Inferior parietal cortex (tissue), 1 donor: ENCODE results near the gene CCDC122.
A peak's percentile ranks its signal among the peaks of the same experiment; 100 is the strongest.

Experiments
- DNase-seq: peaks from one replicate; pipeline ENCODE4 v3.0.0-alpha.2; 2016; ENCODE audit errors: extremely low spot score

CCDC122 gene

DNA sequence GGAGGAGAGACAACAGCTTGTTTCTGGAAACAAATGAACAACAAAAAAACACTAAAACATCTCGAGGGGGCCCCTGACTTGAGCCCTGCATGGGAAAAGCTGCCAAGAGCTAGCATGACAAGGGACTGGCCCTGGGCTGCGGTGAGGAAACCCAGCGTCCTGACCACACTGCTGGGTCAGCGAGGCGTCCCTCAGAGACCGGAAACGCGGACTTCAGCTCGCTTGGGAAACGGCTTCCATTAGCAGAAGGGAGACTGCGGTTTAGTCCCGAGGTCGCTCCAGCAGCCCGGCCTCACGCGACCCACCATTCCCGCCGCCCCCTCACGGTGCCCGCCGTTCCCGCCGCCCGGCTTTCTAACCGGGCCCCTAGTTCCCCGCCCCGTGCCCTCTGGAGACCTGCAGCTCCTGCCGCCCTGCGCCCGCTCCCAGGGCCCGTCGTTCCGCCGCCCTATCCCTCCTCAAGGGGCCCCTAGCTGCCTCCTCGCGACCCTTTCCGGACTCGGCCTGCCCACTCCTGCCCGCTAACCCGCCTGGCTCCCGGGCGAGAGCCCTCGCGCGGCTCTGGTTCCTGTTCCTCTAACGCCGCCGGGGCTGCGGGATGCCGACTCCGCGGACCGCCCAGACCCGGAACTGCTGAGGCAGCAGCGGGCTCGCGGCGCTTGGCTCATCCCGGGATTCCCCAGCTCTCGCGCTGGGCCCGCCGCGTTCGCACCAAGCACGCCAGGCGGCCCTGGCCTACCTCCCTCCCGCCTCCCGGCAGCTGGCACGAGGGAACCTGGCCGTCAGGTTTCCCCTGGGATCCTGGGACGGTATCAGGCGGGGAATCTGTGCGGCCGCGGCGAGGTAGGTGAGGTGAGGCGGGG, at the start of gene CCDC122:
CCDC122 (minus strand) TSS at position 849 of the 863 bp plus-strand sequence. CDS start 10,364 bp downstream, outside the sequence.
- DNase-seq, result peak; percentile 62

DNA sequence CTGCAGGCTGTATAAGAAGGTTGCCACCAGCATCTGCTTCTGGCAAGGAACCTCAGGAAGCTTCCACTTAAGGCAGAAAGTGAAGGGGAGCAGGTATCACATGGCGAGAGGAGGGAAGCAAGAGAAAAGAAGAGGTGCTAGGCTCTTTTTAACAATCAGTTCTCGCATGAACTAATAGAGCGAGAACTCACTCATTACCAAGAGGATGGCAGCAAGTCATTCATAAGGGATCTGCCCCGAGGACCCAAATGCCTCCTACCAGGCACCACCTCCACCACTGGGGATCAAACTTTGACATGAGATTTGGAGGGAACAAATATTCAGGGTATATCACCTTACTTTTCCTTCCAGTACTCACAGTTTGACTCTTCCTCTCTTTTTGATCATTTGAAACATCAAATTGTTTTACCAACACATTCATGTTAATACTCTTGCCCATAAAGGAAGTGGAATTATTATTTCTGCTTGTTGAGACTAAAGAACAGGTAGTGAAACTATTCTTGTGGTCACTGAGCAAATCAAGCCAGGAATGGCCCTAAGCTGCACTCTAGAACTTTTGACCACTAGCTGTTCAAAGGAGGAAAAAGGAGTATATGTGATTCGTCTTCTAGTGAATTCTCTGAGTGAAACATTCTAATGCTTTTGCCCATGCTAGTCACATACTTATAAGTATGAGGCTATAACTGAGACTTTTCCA, 45.2 kb upstream of the CCDC122 start:
- no peak for DNase-seq

DNA sequence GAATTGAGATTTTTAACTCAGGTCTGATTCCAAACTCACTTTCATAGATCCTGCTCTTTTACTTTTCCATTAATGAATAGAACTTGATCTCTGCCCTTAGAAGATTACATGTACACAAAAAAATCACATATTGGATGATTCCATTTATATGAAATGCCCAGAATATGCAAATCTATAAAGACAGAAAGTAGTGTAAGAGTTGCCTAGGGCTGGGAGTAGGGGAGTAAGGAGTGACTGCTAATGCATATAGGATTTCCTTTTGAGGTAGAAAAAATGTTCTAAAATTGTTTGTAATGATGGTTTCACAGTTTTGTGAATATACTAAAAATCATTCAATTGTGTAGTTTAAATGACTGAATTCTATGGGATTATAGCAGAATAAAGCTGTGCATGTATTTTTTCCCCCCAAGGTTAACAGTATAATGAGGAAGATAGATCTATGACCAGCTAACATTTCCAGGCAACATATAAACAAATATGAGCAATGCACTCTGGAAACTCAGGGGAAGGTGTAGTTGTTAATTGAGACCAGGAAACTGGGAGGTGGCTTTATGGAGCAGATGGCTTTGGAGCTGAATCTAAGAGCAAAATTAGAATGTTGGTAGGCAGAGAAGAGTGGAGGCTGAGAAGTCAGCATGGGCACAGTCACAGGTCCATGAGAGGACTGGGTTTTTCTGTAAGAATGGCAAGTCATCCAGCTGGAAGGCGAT, 41.6 kb upstream of the CCDC122 start:
- DNase-seq, result no peak

DNA sequence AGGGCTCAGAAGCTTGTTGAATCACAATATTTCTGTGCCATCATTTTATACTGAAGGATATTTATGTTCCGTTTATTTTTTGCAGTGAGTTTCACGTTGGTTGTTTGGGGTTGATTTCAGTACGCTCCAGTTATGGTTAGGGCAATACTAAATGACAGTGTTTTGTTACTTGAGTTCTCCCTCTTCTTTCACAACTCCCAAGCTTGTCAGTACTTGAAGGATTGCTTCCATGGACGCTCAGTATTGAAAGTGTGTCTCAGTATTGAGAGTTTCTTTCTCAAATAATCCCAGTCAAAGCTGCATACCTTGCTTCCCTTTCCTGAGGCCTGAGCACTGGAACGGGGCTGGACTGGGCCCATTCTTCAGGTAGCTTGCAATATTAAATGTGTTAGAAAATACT, 39.1 kb upstream of the CCDC122 start:
- no peak for DNase-seq

DNA sequence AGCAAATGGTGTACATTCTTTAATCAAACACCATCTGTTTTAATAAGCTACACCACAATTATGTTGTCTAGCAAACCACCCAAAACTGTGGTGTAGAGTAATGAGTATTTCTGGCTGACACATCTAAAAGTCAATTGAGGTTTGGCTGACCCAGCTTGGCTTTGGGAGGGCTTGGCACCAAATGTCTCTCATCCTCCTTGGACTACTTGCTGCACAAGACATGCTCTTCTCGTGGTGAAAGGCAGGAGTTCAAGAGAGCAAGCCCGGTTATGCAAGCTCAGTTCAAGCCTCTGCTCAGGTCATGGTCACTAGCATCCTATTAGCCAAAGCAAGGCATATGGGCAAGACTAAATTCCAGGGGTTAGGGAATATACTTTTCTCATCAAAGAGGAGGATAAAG, 37.3 kb upstream of the CCDC122 start:
- DNase-seq, result no peak

DNA sequence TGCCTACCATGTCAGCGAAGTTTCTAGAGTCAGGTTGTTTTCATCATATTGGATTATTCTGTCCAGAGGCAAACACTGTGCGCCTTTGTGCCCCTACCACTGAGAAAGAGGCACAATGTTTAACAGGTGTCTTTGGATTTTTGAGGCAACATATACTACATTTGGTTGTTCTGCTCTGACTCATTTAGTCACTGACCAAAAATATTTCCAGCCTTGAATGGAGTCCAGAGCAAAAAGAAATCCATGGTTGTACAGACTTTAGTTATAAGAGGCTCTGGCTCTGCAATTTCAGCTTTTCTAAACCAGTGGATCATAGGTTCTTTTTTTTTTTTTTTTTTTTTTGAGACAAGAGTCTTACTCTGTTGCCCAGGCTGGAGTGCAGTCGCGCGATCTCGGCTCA, 35.9 kb upstream of the CCDC122 start:
- peak; percentile 37 for DNase-seq

DNA sequence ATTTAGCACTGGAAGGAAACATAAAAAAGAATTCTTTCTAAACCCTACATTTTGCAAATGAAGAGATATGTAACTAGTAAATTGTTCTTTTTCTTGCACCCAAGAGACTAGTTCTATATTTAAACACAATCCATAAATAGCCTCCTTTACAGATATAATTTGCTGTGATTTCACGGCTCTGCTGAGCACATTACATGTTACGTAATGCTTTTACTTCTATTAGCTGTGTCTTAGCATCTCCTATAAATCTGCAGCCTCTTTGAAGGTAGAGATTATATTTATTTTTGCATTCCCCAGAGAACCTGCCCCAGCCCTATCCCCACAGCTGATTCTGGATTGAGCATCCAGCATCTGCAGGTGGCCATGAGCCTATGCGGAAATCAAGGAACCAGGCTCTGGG, 32.3 kb upstream of the CCDC122 start:
- peak; percentile 39 for DNase-seq

DNA sequence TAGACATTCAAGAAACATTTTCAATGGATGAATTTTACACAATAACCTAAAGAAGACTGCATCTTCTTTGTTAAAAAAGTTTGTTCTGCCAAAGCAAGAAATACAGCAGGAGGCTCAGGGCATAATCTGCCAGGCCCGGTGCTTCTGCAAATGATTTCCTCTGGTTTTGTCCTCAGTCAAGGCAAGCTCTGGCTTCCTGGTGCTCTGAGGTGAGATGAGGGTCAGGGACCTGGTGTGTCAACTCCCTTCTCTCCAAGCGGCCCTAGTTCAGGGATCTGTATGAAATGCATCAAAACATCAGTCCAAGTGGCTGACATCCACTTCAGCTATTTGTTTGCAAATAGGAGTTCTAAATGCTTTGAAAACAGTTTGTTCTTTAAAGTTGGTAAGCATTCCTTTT, 31.7 kb upstream of the CCDC122 start:
- no peak for DNase-seq

DNA sequence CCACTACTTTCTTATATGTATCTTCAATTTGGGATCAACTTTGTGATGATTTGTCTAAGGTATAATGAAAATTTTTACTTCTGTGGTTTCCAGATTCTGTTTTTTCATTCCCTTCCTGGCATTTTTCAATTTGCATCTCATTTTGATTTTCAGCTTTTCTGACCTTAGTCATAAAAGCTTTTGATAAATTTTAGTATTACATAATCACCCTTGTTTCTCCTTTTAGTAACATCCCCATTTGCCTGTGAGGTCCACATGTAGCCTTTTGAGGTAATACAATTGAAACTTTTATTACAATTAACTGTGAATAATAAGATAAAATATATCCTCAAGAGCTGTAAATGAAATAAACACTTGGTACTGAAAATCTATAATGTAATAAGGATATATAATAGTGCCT, 31.3 kb upstream of the CCDC122 start:
- no peak for DNase-seq

DNA sequence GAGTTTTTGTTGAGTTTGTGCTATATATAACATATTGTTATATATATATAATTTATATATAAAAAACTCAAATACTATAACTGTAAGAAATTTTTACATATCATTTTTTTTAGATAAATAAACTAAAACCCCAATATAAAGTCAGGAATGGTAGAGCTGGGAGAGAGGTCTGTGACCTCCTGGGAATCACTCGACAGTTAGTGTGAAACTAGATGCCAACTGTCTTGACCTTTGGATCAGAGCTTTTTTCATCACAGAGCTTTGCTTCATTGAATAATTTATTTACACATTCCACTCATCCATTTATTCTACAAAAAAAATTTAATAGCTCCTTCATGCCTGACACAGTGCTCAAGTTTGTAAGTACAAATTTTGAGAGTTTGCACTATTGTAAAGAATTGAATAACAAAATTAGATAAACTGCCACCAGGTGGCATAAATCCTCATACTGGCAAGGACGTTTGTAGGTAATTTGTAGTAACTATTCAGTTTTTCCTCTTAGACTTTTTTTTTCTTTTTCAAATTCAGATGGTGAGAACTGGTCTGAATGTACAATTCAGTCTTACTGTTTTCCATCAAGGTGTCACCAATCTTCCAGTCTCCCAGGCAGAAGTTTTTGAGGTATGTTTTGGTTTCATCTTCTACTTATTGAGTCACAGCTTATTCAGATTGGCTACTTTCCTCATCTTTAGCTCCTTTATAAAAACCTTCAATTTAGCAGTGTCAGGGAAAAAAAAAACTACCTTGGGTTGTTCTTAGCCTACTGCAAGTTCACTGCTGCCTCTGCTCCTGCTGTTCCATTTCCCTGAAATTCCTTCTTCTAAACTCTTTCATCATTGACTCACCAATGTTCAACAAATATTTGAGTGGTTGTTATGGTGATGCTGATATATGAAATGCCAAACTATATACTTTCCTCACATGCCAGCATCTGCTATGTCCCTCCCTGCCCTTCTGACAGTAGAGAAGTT, 28.9 kb upstream of the CCDC122 start:
- peak; percentile 82 for DNase-seq

DNA sequence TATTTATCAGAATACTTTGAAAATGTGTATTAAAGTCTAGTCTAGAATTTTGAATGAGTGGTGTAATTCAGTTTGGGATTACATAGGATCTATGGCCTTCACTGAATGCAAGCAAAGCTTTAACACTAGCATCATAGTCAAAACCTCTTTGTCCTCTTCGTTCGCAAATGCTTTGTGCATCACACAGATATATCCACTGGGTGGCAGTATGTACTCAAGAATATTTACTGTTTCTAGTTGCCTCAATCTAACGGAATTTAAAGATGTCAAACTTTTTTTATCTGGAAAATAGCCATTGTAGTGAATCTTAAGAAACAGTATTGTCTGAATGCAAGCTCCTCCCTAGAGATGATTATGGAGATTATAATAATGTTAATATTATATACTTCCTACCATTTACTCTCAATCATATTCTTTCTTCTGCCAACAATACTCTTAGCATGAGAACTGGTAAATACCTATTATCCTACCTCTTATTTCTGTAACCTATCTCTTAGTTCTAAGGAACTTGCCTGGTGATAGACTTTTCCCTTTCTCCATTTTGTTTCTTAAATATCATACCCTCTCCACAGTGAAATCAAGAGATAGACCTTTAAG, 26.0 kb upstream of the CCDC122 start:
- DNase-seq, result peak; percentile 94

DNA sequence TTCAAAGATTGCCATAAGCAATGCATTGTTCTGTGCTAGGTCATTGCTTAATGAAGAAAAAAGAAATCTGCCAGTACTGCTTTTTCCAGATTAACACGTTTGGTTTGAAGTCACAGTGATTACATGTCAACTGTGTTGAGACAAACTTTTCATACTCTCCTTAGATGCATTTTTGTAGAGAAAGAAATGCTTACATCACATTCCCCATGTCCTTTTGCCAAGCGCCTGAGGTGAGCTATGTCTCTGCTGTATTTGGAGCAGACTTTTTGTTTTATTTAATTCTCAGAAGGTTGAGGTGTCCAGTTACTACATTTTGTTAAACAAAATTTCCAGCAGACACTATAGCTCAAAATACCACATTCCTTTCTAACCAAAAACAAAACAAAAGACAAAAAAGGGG, 16.4 kb upstream of the CCDC122 start:
- no peak for DNase-seq

DNA sequence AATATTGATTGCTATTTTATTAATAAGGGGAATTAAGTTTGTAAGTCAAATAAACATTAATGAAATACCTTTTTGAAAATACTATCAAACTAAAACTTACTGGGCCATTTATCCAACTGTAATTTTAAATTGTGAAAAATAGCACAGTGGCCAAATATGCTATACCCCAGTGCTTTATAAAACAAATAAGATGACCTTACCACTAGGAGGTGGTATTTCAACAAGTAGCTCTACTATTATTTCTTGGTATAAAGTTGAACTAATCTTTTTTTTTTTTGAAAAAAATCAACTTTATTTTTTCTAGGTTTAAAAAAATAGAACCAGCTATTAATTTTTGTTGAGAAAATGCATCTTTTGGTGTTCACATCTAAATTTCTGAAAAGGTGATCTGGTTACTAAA, 14.9 kb upstream of the CCDC122 start:
- no peak for DNase-seq

DNA sequence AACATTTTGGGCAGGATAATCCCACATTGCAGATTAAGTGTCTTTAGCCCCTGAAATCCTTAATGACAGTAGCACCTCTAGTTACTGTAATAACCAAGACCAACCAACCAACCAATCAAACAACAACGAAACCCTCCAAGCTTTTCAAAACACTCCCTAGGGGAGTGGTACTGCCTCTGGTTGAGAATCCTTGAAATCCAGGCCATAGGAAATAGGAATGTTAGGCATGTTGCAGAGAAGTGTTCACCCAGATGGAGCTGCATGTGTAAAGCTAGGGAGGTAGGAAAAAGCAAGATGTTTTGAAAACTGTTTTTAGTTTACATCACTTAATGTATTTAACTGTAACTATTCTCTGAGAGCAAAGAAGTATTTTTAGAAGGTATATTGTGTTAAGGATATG, 4.7 kb upstream of the CCDC122 start:
- no peak for DNase-seq

DNA sequence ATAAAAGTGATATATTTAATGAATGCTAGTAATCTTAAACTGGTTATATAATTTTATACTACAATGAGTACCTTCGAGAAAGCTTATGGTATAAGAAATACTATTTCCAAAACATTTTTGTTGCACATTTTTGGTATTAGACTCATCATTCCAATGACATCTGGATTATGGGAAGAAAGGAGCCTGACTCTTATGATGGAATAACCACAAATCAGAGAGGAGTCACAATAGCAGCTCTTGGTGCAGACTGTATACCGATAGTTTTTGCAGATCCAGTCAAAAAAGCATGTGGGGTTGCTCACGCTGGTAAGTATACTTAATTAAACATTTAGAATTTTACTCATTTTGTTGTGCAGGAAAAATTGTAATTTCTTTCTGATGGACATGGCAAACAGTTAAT, 4.1 kb upstream of the CCDC122 start:
- DNase-seq, result no peak

DNA sequence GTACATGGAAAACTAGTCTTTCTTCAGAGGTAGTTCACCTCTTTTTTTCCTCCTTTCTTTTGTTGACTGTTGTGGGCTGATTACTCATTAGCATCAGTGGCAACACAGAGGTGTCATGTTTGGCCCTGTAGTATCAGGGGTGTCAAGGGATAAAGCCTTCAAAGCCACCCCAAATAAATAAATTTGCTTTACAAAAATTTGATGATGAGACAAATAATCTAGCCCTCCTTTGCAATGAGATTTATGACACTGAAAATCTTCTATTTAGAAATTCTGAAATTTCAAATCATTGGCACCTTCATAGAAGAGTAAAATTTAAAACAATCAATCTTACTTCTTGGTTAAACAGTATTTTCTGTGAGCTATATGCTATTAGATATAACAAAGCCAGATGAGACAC, 2.0 kb upstream of the CCDC122 start:
- DNase-seq, result no peak

DNA sequence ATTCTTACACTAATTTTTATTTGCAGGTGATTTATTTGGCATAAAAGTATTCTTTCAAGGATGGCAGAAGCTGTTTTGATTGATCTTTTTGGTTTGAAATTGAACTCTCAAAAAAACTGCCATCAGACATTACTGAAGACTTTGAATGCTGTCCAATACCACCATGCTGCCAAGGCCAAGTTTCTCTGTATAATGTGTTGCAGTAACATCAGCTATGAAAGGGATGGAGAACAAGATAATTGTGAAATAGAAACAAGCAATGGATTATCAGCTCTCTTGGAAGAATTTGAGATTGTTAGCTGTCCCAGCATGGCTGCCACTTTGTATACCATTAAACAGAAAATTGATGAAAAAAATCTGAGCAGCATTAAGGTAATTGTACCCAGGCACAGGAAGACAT, 1.4 kb upstream of the CCDC122 start:
- peak; percentile 59 for DNase-seq

DNA sequence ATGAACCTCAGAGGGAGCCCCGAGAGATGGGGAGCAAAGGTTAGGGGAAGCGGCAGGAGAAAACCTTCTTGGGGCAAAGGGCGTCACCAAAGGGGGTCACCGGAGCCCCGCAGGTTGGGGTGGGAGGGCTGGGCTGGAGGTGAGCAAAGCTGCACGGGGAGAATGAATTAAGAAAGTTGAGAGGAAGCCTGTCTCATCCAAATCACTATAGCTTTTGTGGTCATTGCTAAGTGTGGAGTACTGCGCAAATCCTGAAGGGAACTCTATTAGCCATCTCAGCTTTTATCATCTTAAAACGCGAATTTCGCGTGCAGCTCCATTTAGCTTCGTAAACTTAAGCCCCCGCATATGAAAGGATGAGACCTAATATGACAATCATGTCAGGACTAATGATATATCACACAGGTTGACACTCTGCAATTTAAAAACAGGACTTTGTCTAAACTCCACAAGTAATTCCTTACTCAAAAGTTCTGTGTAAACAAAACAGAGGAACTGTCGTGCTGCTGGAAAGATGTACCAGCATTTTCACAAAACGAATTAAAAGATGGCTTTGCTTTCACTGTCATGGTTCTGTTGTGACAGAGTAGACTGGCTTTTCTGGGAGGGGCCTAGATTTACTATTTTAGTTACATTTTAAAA, 795 bp upstream of the CCDC122 start:
- DNase-seq, result peak; percentile 57

DNA sequence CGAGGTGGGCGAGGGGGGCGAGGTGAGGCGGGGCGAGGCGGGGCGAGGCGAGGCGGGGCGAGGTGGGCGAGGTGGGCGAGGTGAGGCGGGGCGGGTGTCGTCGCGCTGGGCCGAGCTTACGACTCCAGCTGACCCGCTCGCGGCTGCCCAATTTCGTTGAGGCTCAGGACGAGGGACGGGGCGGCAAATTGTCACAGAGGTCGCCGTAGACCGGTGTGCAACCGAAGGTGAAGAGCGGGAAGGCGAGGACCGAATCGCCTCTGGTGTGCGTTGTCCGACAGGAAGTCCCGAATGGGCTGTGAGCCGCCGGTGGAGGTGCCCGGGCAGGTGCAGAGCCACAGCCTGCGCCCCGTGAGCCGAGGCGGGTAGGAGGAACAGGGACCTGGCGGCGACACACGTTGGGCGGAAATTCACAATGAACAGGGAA, 228 bp upstream of the CCDC122 start, which contains the start of gene LACC1:
LACC1 (plus strand) TSS at position 150 of the 427 bp plus-strand sequence. CDS start 1,082 bp downstream, outside the sequence.
- no peak for DNase-seq

DNA sequence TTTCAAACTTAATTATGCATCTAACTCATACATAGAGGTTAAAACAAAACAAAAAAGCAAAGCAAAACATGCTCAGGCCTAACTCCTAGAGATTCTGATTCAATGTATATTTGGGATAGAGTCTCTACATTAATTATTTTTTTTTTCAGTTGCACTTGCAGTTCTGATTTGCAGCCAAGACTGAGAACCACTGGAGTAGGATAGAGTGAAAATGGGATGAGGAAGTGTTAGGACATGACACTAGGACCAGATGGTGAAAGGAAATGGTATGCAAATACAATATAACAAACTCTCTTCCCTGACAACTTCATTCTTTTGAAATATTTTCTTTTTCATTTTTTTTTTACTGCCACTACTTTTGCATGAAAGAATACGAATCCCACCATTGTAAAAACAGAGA, 1.8 kb downstream of the CCDC122 start:
- peak; percentile 36 for DNase-seq
